Kidney capillary endothelial cell (primary cell): ENCODE measurements around the gene SLC5A4.
"Not testable (repeated sequence)": the region's sequence is repeated elsewhere in the genome, so short reads cannot be mapped to it uniquely, and the experiment has no call there.

Source experiments
- DNase-seq: peaks from one replicate; pipeline ENCODE4 v3.0.0-alpha.2; 2018; ENCODE audit warnings: low spot score

The SLC5A4 gene

GRCh38 chr22:32199961-32200360 lies 55.2 kb downstream of the SLC5A4 start:
- DNase-seq: no peak

- no peak for DNase-seq
Measured at GRCh38 chr22:32199341-32199740, 55.8 kb downstream of the SLC5A4 start.

GRCh38 chr22:32197553-32198226 lies 57.5 kb downstream of the SLC5A4 start:
- not testable (repeated sequence) for DNase-seq

GRCh38 chr22:32195900-32196299 lies 59.2 kb downstream of the SLC5A4 start:
- not testable (repeated sequence) for DNase-seq

GRCh38 chr22:32193346-32193745 lies 61.8 kb downstream of the SLC5A4 start:
- not testable (repeated sequence) for DNase-seq

GRCh38 chr22:32191021-32191420 lies 64.1 kb downstream of the SLC5A4 start:
- DNase-seq: not testable (repeated sequence)

- DNase-seq: no peak
Measured at GRCh38 chr22:32185821-32186220, 69.3 kb downstream of the SLC5A4 start.

GRCh38 chr22:32183625-32184024 lies 71.5 kb downstream of the SLC5A4 start:
- no peak for DNase-seq

- no peak for DNase-seq
Measured at GRCh38 chr22:32181043-32181442, 74.1 kb downstream of the SLC5A4 start.

- no peak for DNase-seq
Measured at GRCh38 chr22:32177221-32177765, 77.9 kb downstream of the SLC5A4 start.

GRCh38 chr22:32175683-32176644 lies 79.2 kb downstream of the SLC5A4 start:
- DNase-seq: no peak

GRCh38 chr22:32175115-32175514 lies 80.0 kb downstream of the SLC5A4 start:
- no peak for DNase-seq
